Thyroid gland (tissue), 4 donors: ENCODE data around the gene CLSTN1. TPM values are rescaled to one million over a fixed set of nuclear protein-coding genes. Genes with fewer than 3 reads are reported as not detected.
"Not testable (repeated sequence)": the region's sequence is repeated elsewhere in the genome, so short reads cannot be mapped to it uniquely, and the experiment has no call there.

Experiments used
- DNase-seq, 2 donors: peaks; one replicate each; pipeline ENCODE4 v3.0.0-alpha.2; 2019
- H3K27ac ChIP-seq, 3 donors: fragments of 200-600 bp; sonication (generic); 1 replicate in 2 of 3; 2 replicates in 1 of 3; pipeline ENCODE4 v1.5.1; 2016 to 2019; ENCODE audit warnings: mild to moderate bottlenecking in 1 of 3, moderate library complexity in 1 of 3
- H3K27me3 ChIP-seq: fragments of 200-600 bp; sonication (generic); one replicate; pipeline ENCODE4 v1.5.1; 2019
- H3K36me3 ChIP-seq, 2 donors: fragments of 200-600 bp; sonication (generic); one replicate each; pipeline ENCODE4 v1.5.1; 2016 to 2019
- H3K4me1 ChIP-seq, 2 donors: fragments of 200-600 bp; sonication (generic); one replicate each; pipeline ENCODE4 v1.5.1; 2017 to 2019
- H3K4me3 ChIP-seq, 3 donors: fragments of 200-600 bp; sonication (generic); replicated peaks in 1 of 3; 1 replicate in 2 of 3; 2 replicates in 1 of 3; pipeline ENCODE4 v1.5.1; 2016; ENCODE audit warnings: mild to moderate bottlenecking in 1 of 3
- H3K9me3 ChIP-seq: fragments of 200-600 bp; sonication (generic); one replicate; pipeline ENCODE4 v1.5.1; 2017
- CTCF ChIP-seq, 6 experiments: fragments of 200-600 bp in 3 of 6; fragments of 450-650 bp in 3 of 6; sonication (generic) in 3 of 6; IDR thresholded peaks; one replicate each; pipeline ENCODE4 v1.5.1; 2016 to 2019; ENCODE audit warnings: antibody characterized with exemption in 6 of 6, mild to moderate bottlenecking in 2 of 6, inconsistent platforms in 1 of 6, moderate library complexity in 1 of 6
- POLR2A ChIP-seq, 2 donors: fragments of 450-650 bp; IDR thresholded peaks; one replicate each; pipeline ENCODE4 v1.6.1; 2017; ENCODE audit warnings: antibody characterized with exemption in 2 of 2, mild to moderate bottlenecking in 2 of 2, moderate library complexity in 1 of 2
- WGBS, 2 donors: methylation state at CpG; one replicate each; pipeline ENCODE4 v1.1.5; 2017; 5-methylcytosine and 5-hydroxymethylcytosine counted together
- intact Hi-C: fragments of 100-400 bp; cut with DNase I; formaldehyde crosslinking; loops from one replicate; pipeline ENCODE4 v1.15.1; 2023
- total RNA-seq, 4 donors: library from RNA; depleted of rRNA; stranded (reverse); fragments of >200 nt; gene quantifications; one replicate each; pipeline ENCODE4 v1.2.3, GENCODE V29; 2016

Gene CLSTN1
- total RNA-seq, 4 donors from 2014 or later: 59.5 to 85.0 (median 81.5) TPM

- H3K36me3 ChIP-seq: peaks cover 4 to 14% of the 10 kb centered on the region in 2 donors
- TF ChIP-seq CTCF (IDR thresholded peaks at IDR 0.05) (no peak), POLR2A (IDR thresholded peaks at IDR 0.05) (no peak)
- no peaks in the 10 kb centered on the region for H3K9me3 ChIP-seq
- no peak for DNase-seq
- no peaks in the 10 kb centered on the region for H3K27me3 ChIP-seq
- no peaks in the 10 kb centered on the region for H3K4me1 ChIP-seq
- no peak overlapping the region for H3K4me3 ChIP-seq
- no peak overlapping the region for H3K27ac ChIP-seq
- WGBS, 2 donors: 93 to 96% methylated on average over 3 to 27 of the region's 40 CpGs
- intact Hi-C loops: loop anchor here (5.0 kb wide), 1 partner anchor 88 kb away; no protein-coding TSS in a partner anchor
Measured at GRCh38 chr1:9715536-9716226, 108.1 kb downstream of the CLSTN1 start.

DNA sequence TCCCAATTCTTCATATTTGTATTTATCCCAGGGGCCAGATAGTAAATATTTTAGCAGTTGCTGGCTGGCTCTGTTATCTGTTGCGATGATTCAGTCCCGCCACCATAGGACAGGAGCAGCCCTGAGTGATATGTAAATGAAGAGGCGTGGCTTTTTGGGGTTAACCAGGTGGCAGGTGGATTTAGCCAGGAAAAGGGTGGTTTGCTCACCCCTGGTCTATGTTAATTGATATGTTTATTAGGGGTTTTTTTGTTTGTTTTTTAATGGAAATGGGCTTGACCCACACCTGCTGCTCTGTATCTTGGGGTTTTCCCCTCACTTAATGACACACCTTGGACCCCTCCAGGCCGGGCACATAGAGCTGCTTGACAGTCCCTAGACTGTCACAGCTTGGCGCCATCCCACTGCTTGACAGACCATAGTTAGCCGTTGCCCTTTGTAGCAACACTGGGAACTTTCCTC, 109.5 kb downstream of the CLSTN1 start:
- TF ChIP-seq CTCF (IDR thresholded peaks at IDR 0.05) (no peak), POLR2A (IDR thresholded peaks at IDR 0.05) (no peak)
- Histone ChIP-seq H3K27ac (no peak overlapping the region), H3K4me1 (no peaks in the 10 kb centered on the region), H3K27me3 (no peaks in the 10 kb centered on the region), H3K36me3 (peaks cover 3 to 10% of the 10 kb centered on the region in 2 donors), H3K9me3 (no peaks in the 10 kb centered on the region), H3K4me3 (no peak overlapping the region)
- no peak for DNase-seq
- 71 to 73% methylated on average over 6 of the region's 6 CpGs for WGBS, 2 donors
- intact Hi-C loops: no loop called here

DNA sequence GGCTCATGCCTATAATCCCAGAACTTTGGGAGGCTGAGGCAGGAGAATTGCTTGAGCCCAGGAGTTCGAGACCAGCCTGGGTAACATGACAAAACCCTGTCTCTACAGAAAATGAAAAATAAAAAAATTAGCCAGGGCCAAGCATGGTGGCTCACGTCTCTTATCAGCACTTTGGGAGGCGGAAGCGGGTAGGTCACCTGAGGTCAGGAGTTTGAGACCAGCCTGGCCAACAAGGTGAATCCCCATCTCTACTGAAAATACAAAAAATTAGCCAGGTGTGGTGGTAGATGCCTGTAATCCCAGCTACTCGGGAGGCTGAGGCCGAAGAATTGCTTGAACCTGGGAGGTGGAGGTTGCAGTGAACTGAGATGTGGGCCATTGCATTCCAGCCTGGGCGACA, 111.0 kb downstream of the CLSTN1 start:
- H3K9me3 ChIP-seq, H3K4me1 ChIP-seq, DNase-seq, H3K27me3 ChIP-seq, H3K27ac ChIP-seq, intact Hi-C loops, H3K4me3 ChIP-seq: not testable (repeated sequence)
- 94 to 98% methylated on average over 7 of the region's 7 CpGs for WGBS, 2 donors
- H3K36me3 ChIP-seq: peaks cover 3 to 10% of the 10 kb centered on the region in 2 donors

DNA sequence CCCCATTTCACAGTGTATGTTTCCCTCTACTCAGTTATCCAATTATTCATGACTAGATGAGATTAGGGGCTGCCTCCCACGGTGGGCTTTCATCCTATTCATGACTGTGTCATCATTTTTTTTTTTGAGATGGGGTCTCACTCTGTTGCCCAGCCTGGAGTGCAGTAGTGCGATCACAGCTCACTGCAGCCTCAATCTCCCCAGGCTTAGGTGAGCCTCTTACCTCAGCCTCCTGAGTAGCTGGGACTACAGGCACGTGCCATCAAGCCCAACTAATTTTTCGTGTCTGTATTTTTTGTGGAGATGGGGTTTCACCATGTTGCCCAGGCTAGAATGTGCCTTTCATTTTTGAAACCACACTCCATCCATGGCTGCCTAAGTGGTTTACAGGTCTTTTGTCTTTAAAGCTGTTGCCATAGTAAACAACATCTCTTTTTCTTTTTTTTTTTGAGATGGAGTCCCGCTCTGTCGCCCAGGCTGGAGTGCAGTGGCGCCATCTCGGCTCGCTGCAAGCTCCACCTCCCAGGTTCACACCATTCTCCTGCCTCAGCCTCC, 112.2 kb downstream of the CLSTN1 start:
- intact Hi-C loops: no loop called here
- H3K36me3 ChIP-seq: peaks cover 3 to 6% of the 10 kb centered on the region in 2 donors

DNA sequence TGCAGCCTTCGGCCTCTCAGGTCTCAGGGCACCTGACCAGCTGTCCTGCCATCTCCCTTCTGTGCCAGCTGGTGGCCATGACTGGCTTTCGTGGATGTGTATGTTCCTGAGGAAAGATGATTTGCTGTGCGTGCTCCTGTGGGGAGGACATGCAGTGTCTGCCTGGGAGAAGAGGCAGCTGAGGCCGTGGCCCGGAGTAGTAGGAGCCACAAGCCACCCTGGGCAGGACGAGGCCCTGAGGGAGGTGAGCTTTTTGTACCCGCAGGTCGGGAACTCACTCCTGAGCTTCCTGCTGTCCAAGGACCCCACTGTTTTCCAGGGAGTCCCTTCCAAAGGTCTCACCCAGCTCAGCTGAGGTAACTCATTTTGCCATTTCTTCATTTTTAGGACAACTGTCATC, 113.7 kb downstream of the CLSTN1 start:
- TF ChIP-seq POLR2A (IDR thresholded peaks at IDR 0.05): no peak
- no peak for TF ChIP-seq CTCF (IDR thresholded peaks at IDR 0.05)
- Histone ChIP-seq H3K4me3 (no peak overlapping the region), H3K4me1 (no peaks in the 10 kb centered on the region), H3K27ac (no peak overlapping the region), H3K9me3 (no peaks in the 10 kb centered on the region), H3K27me3 (no peaks in the 10 kb centered on the region), H3K36me3 (peaks cover 0 to 3% of the 10 kb centered on the region in 2 donors)
- no peak for DNase-seq
- intact Hi-C loops: no loop called here
- WGBS, 2 donors: 95 to 97% methylated on average over 7 to 8 of the region's 8 CpGs

More for the DNA sequence above, 112.2 kb downstream of the CLSTN1 start:
- Histone ChIP-seq H3K27ac (no peak overlapping the region), H3K9me3 (no peaks in the 10 kb centered on the region), H3K4me1 (no peaks in the 10 kb centered on the region), H3K4me3 (no peak overlapping the region), H3K27me3 (no peaks in the 10 kb centered on the region)
- no peak for TF ChIP-seq POLR2A (IDR thresholded peaks at IDR 0.05)
- no peak for TF ChIP-seq CTCF (IDR thresholded peaks at IDR 0.05)
- WGBS, 2 donors: 89 to 92% methylated on average over 9 of the region's 9 CpGs
- DNase-seq: no peak
